GM18909 (cell line): ENCODE data around the gene KATNAL2.

ENCODE experiments used
- ATAC-seq: cut with Tn5 transposase; IDR thresholded peaks from one replicate; pipeline ENCODE4 v1.9.1; 2021; ENCODE audit warnings: mild to moderate bottlenecking; ENCODE audit not compliant: unreplicated experiment, poor library complexity

The KATNAL2 gene

DNA sequence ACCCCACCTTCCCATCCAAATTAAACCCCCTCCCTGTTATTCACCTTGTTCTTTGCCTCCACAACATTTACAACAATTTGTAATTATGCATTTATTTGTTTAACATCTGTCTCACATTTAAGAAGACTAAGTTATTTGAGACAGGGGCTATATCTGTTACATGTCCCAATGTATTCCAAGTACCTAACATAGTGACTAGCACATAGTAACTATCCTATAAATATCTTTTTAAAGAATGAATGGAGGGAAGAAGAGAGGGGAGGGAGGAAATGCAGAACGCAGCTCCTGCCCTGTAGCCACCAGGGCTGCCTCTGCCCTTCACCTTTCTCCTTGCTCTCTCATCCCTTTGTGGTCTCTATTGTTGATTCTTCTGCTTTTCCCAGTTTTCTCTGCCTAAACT is 192.3 kb downstream of the KATNAL2 start:
- no peak for ATAC-seq

DNA sequence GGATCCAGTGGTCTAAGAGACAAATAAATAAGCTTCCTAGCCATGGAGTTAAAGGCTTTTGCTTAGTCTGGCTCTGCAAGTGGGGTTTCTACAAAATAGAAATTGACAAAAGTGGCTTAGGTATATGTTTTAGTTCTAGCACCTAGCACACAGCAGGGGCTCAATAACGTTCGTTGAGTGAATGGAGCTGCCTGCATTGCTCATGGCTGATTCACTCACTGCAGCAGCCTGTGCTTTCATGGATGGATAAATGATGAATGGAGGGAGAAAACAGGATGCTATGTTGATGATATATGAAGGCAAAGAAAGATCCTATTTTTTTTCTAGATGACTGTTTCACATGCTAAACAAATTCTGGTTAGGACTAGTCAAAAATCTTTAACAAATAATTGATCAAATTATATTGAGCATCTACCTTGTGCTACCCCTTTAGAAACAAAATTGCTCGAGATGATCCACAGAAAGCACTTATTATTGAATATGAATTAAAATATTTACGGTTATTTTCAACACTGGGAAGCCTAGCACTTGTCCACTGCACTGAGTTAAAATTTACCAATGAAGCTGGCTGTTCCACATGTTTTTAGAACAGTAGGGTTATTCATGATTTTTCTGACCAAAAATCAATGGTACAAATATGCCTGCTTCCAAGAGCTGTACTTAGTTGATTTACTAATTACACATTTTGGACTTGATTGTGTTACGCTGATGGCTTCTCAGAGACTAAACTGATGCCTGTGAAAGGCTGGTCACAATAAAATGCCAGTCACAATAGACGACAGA is 193.3 kb downstream of the KATNAL2 start:
- ATAC-seq: no peak

DNA sequence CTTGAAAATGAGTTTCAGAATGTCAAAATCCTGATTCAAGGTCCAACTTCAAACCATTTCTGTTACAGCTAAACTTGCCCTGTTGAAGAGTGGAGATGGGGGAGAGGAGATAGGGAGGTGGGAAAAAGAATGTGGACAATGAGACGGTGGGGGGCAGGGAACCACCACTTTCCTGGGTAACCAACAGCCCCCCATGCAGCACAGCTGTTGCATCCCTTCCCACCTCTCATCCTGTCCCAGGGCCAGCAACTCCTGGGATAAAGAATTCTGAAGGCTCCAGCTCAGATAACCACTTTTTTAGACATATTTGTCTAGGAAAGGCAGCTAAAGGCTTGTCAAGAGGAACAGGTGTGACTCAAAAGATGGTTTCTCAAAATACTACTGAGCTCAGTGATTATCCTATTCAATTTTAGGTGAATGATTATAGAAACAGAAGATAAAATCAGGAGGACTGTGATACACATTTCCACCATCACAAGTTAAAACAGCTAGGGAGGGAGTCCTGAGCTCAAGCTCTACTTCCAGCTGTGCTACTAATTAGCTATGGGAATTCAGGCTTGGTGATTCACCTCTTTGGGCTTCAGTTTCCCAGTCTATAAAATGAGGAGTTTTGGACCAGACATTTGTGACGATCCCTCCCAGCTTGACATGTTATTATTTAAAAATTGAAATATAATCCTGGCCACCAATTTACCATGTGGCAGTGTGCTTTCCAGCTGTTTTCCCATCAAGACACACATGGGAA is 196.6 kb downstream of the KATNAL2 start:
- no peak for ATAC-seq

DNA sequence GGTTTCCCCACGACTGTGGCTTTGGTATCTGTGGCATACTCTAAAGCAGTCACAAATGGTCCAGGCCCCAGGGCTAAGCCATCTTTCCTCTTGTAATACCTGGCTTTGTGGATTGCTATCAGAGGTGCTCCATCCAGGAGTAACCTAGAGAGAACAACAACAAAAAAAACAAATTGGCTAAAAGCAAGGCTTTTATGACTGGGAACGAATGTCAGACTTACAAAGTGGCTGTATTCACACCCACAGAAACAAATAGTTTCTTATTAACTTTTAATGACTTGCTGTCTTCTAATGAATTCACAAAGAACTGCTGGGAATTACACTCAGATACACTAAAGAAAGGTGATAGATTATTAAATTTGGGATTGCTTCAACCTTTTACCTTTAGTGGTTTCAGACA is 197.8 kb downstream of the KATNAL2 start:
- ATAC-seq: no peak

DNA sequence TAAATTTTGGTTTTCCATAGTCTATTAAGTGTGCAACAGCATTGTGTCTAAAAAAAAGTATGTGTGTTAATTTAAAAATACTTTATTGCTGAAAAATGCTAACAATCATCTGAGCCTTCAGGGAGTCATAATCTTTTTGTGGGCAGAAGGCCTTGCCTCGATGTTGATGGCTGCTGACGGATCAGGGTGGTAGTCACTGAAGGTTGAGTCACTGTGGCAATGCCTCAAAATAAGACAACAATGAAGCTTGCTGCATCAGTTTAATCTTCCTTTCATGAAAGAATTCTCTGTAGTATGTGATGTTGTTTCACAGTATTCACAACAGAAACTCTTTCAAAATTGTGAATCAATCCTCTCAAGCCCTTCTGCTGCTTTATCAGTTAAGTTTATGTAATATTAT is 201.6 kb downstream of the KATNAL2 start:
- no peak for ATAC-seq

DNA sequence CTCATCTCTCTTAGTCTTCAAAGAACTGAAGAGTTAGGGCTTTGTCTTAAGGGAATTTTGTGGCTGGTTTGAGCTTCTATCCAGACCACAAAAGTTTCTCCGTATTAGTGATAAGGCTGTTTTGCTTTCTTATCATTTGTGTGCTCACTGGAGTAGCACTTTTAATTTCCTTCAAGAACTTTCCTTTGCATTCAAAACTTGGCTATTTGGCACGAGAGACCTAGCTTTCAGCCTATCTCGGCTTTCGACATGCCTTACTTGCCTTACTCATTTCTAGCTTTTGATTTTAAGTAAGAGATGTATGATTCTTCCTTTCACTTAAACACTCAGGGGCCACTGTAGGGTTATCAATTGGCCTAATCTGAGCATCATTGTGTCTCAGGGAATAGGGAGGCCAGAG is 203.0 kb downstream of the KATNAL2 start:
- peak; percentile 84 for ATAC-seq

DNA sequence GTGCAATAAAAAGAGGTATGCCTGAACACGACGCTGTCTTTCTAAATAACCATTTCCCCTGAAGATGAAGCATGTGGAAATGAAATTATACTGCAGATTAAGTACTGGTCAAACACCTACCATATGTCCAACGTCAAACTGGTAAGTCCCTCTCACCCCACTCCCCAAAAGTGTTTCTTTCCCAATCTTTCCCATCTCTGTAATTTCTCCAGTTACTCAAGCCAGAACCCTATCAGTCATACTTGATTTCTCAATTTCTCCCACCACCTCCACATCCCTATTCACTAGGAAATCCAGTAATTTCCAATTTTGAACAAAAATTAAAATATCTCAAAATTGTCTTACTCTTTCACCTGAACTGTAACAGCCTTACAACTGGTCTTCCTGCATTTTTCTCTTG is 203.7 kb downstream of the KATNAL2 start:
- ATAC-seq: no peak

DNA sequence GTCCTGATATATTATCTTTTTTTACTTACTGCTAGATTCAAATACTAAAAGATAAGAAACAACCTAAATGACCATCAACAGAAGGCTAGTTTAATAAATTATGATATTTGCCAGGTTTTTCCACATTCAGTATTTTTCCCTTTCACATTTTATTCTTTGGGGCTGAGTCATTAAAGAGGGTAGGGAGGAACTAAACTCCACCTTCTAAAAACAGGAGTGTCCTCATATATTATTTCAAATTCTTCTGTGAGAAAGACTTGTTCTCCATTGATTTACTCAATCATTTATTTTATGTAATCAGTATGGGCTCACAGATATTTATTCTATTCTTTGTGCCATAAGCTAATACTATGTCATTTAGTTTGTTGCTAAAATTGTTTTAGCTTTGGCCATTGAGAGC is 223.9 kb downstream of the KATNAL2 start:
- ATAC-seq: no peak

DNA sequence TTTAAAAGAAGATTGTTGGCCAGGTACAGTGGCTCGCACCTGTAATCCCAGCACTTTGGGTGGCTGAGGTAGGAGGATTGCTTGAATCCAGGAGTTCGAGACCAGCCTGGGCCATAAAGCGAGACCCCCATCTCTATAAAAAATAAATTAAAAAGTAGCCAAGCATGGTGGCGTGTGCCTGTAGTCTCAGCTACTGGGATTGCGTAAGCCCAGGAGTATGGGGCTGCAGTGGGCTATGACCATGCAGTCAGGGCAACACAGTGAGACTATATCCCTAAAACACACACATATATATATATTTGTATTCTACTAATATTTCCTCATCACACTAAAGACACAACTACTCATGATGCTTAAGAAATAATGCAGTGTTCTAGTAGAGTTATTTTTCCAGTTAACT is 225.8 kb downstream of the KATNAL2 start:
- ATAC-seq: no peak

DNA sequence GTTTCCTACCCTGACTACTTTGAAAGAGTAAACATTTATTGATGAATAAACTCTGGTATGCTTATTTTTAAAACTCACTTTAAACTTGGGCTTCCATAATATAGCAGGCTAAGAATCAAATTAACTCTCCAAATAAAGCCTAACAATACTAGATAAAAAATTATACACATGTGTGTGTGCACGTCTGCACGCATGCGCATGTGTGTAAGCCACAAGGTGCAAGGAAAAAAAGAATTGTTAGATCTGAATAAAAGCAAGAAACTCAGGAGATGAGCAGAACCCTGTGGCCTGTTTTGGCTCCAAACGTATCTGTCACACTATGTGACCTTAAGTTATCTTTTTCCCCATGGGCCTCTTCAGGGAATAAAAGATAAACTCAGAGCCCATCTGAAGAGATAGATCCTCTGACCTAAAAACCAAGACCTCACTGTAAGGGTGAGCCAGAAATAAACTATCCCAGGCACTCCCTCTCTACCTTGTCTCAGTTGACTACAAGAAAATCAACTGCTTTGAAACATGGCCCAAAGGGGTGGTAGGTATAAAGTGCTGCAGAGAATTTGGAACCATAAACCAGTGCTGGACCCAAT is 226.6 kb downstream of the KATNAL2 start:
- no peak for ATAC-seq

DNA sequence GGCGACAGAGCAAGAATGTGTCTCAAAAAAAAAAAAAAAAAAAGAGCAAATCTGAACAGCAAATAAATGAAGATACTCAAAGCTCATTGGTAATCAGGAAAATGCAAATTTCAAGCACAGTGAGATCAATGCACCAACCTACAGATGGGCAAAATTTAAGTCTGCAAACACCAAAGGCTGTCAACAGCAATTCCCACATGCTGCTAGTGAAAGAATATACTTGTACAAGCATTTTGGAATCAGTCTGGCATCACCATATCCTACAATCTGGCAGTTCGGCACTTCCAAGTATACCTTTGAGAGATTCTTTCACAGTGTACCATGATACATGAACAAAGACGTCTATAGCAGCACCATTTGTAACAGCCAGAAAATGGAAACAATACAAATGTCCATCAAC is 228.8 kb downstream of the KATNAL2 start:
- ATAC-seq: no peak

DNA sequence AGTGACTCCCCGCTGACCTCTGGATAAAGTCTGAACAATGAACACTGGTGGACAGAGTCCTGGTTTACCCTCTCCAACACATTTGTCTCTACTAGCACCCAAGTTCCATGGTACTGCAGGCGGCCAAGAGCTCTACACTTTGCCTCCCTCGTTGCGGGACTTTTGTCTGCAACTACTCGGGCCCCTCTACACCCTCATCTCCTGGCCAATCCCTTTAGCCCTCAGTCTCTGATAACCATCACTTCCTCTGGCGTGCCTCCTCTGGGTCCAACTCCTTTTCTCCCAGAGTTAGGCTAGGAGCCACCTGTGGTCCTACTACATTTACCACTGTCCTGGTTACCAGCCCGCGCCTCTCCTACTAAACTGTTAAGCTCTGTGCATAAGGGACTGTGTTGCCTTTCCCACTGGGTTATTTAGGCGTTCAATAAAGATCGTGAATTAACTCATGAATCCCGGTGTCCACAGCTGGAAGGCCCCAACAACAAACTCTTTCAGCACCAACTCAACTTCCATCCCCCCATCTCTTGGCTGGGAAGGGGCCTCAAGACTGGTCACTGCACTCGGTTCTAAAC is 232.1 kb downstream of the KATNAL2 start:
- no peak for ATAC-seq

DNA sequence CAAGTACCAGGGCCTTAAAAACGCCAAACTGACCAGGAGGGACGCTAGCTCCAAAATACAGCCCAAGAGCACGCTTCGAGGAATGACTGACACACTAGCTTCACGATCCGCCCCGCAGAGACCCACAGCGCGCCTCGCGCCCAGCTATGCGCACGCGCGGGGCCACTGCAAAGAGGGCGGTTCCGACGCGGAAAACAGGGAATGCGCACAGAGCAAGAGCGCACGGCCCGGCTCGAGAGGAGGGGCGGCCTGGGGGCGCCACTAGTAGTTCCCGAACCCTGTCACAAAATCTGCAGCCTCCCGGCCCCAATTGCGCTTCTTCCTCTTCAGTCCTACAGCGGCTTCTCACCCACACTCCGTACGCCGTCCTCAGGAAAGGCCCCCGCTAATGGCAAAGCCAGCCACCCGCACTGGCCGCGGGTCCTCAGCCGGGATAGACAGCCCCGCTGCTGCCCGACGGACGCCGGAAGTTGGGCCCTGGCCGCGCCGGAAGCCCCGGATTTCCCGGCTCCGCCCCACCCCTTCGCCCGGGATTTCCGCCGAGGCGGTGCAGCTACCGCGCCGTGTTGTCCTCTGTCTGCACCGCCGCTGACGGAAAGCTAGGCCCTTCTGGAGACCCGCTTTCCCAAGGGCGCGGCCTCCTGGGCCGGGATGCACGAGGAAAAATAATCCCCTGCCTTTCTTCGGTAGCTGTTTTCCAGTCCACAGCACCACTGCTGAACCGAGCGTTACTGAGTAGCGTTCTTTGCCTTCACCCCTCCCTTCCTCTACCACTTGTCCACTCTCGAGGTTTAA is 232.8 kb downstream of the KATNAL2 start, which contains the start of gene HDHD2:
Gene HDHD2 (minus strand): TSS at position 472 of the 795 bp plus-strand sequence. CDS start 14,061 bp downstream, outside the sequence.
- ATAC-seq: peak; percentile 88

DNA sequence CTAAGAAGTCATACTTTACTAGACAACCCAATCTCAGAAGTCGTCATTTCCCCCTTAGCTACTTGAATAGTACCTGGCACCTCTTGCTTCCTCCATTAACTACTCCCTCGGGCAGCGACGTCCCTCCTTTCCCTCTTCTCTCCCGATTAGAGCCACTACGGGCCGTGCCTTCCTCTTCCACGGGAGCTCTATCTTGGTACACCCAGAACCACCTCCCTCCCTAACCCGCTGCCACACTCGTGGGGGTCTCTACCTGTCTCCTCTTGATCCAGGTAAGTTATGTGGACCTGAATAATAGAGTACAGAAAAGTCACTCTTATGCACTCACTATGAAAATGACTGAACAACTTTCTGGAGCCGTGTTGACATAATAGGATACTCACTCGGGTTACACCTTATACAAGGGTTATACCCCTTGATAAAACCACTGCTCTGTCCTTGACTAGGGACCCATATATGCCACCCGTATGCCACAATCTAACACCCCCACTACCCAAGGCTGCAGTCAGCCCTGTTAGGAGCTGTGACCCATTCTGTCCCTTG is 233.5 kb downstream of the KATNAL2 start:
- ATAC-seq: peak; percentile 12

DNA sequence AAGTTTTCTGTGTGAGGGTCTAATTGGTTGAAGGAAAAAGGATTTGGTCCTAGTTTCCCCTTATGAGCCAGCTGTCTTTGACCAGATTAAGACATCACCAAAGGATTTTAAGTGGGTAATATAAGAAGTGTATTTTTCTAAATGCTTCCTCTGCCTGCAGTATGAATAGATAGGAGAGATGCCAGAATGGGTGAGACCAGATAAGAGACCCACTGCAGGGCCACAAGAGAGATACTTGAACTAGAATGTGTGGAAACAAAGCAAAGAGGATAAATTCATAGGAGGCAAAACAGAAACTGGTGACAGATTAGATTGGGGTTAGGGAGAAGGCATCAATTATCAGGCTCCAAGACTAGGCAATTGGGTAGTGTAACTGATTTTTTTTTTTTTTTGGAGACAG is 234.0 kb downstream of the KATNAL2 start:
- ATAC-seq: no peak
